Aorta (tissue), 5 donors: ENCODE data around the gene SEC14L6. TPM values are rescaled to one million over a fixed set of nuclear protein-coding genes. Genes with fewer than 3 reads are reported as not detected.
"Not testable (repeated sequence)": the region's sequence is repeated elsewhere in the genome, so short reads cannot be mapped to it uniquely, and the experiment has no call there.

ENCODE experiments used
- ATAC-seq: fragments of 200-7000 bp; cut with Tn5 transposase; one replicate; pipeline ENCODE4 v1.9.1; 2022; ENCODE audit warnings: moderate library complexity; ENCODE audit not compliant: low FRiP score
- DNase-seq, 2 donors: peaks; one replicate each; pipeline ENCODE4 v3.0.0-alpha.2; 2020
- H3K27ac ChIP-seq, 2 donors: one replicate each; pipeline ENCODE4 v1.5.1; 2013; ENCODE audit warnings: low read length in 2 of 2, mild to moderate bottlenecking in 2 of 2, moderate library complexity in 2 of 2, control low read depth in 1 of 2, inconsistent platforms in 1 of 2, low read depth in 1 of 2
- H3K27me3 ChIP-seq, 2 donors: one replicate each; pipeline ENCODE4 v1.6.1; 2013; ENCODE audit warnings: control low read depth in 1 of 2, low read length in 1 of 2, mild to moderate bottlenecking in 1 of 2, moderate library complexity in 1 of 2; ENCODE audit not compliant: insufficient read depth in 2 of 2, control insufficient read depth in 1 of 2
- H3K36me3 ChIP-seq, 2 donors: one replicate each; pipeline ENCODE4 v1.6.1; 2013; ENCODE audit warnings: control low read depth in 1 of 2, low read length in 1 of 2, mild to moderate bottlenecking in 1 of 2; ENCODE audit not compliant: insufficient read depth in 2 of 2, control insufficient read depth in 1 of 2
- H3K4me1 ChIP-seq, 2 donors: one replicate each; pipeline ENCODE4 v1.6.1; 2013; ENCODE audit warnings: low read length in 2 of 2, control low read depth in 1 of 2, mild to moderate bottlenecking in 1 of 2, moderate library complexity in 1 of 2; ENCODE audit not compliant: insufficient read depth in 2 of 2, control insufficient read depth in 1 of 2
- H3K4me3 ChIP-seq, 2 donors: one replicate each; pipeline ENCODE4 v1.5.1; 2013; ENCODE audit warnings: low read length in 2 of 2, control low read depth in 1 of 2, mild to moderate bottlenecking in 1 of 2
- H3K9me3 ChIP-seq: one replicate; pipeline ENCODE4 v1.6.1; 2013; ENCODE audit warnings: mild to moderate bottlenecking, low read length; ENCODE audit not compliant: control insufficient read depth
- WGBS, 2 donors: extraction: QIAGEN DNeasy Blood & Tissue Kit; methylation state at CpG; one replicate each; pipeline ENCODE4 v1.1.7; 2013; 5-methylcytosine and 5-hydroxymethylcytosine counted together
- intact Hi-C, 2 donors: fragments of 100-400 bp; cut with DNase I; formaldehyde crosslinking; loops; one replicate each; pipeline versions ENCODE4 v1.14.2 to v1.15.0; 2022
- polyA plus RNA-seq, 2 donors: library from polyadenylated mRNA; stranded (reverse); fragments of 200-250 nt; gene quantifications; one replicate each; pipeline ENCODE4 v1.2.3, GENCODE V29; 2013
- total RNA-seq, 2 donors: library from RNA; stranded (reverse); fragmentation: NEBNext Ultra II Directional; extraction: Animal tissue kit (Norgen Biotek cat#: 25700); gene quantifications; one replicate each; pipeline ENCODE4 v1.2.1, GENCODE V29; 2021
- donor health status: healthy with polysubstance abuse.
- donor health status: Bipolar disorder and iron deficiency.
- donor health status: DM: no; HTN: no; CAD: no.
- donor health status: DM: no; HTN: no; CAD: no.
- donor health status: DM: yes; HTN: yes; CAD: no.

Gene SEC14L6
- total and polyA plus RNA-seq, 4 donors = 0.13 to 2.2 (median 1.2) TPM

DNA sequence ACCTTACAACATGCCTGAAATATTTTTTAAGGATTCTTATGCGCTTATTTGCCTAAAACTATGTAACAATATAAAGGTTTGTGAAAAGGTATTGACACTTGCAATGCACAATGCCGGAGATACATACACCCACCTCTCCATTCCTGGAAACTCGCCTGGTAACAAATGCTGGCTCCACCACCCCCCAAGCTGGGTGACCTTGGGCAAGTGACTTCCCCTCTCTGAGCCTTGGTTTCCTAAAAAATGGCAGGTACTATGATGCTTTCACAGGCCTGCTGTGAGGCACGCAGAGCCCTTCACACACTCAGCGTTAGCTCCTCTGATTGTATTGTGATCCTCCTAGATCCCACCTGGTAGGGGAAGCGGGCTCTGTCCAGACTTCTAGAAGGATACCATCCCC is 25.7 kb upstream of the SEC14L6 start:
- H3K4me3 ChIP-seq = no peak overlapping the region
- no peaks in the 10 kb centered on the region for H3K9me3 ChIP-seq
- DNase-seq (no peak), ATAC-seq (no peak)
- H3K27me3 ChIP-seq = no peaks in the 10 kb centered on the region
- no peak overlapping the region for H3K27ac ChIP-seq
- WGBS, 2 donors = 78 to 84% methylated on average over 6 of the region's 6 CpGs
- intact Hi-C loops = no loop called here
- H3K4me1 ChIP-seq = peaks cover 0 to 3% of the 10 kb centered on the region in 2 donors
- H3K36me3 ChIP-seq = no peaks in the 10 kb centered on the region

DNA sequence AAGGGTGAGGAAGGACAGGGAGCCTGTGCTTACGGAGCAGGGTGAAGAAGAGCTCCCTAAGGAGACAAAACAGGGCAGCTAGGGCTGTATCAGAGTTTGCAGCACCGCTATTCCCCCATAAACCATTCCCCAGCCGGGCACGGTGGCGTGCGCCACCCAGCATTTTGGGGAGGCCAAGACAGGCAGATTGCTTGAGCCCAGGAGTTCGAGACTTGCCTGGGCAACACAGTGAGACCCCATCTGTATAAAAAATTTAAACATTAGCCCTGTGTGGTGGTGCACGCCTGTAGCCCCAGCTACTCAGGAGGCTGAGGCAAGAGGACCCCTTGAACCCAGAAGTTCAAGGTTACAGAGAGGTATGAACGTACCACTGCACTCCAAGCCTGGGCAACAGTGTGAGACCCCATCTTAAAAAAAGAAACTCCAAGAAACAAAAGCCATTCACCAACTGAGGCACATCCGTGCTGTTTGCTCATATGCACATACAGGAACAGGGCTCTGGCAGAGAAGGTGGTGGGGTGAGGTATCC is 23.2 kb upstream of the SEC14L6 start:
- Histone ChIP-seq H3K36me3 (no peaks in the 10 kb centered on the region), H3K27me3 (no peaks in the 10 kb centered on the region), H3K9me3 (no peaks in the 10 kb centered on the region), H3K27ac (no peak overlapping the region), H3K4me3 (no peak overlapping the region), H3K4me1 (no peaks in the 10 kb centered on the region)
- intact Hi-C loops = no loop called here
- 91 to 95% methylated on average over 10 of the region's 10 CpGs for WGBS, 2 donors
- ATAC-seq (no peak), DNase-seq (no peak)

- 70 to 72% methylated on average over 10 of the region's 10 CpGs for WGBS, 2 donors
- no peak for ATAC-seq
- Histone ChIP-seq H3K4me1 (no peaks in the 10 kb centered on the region), H3K9me3 (no peaks in the 10 kb centered on the region), H3K27ac (no peak overlapping the region), H3K4me3 (no peak overlapping the region), H3K27me3 (no peaks in the 10 kb centered on the region), H3K36me3 (no peaks in the 10 kb centered on the region)
- no peak for DNase-seq
- intact Hi-C loops = no loop called here
Measured at GRCh38 chr22:30568137-30568805, 21.7 kb upstream of the SEC14L6 start.

- intact Hi-C loops, H3K4me1 ChIP-seq, H3K4me3 ChIP-seq, H3K36me3 ChIP-seq, DNase-seq, H3K27ac ChIP-seq, ATAC-seq, H3K27me3 ChIP-seq, H3K9me3 ChIP-seq: not testable (repeated sequence)
- 90 to 92% methylated on average over 6 of the region's 6 CpGs for WGBS, 2 donors
Measured at GRCh38 chr22:30567277-30567676, 20.7 kb upstream of the SEC14L6 start.

GRCh38 chr22:30566125-30566524 is 19.6 kb upstream of the SEC14L6 start:
- 71 to 73% methylated on average over 7 of the region's 7 CpGs for WGBS, 2 donors
- ATAC-seq (no peak), DNase-seq (no peak)
- Histone ChIP-seq H3K4me3 (no peak overlapping the region), H3K27me3 (no peaks in the 10 kb centered on the region), H3K27ac (no peak overlapping the region), H3K36me3 (no peaks in the 10 kb centered on the region), H3K4me1 (no peaks in the 10 kb centered on the region), H3K9me3 (no peaks in the 10 kb centered on the region)
- intact Hi-C loops = no loop called here

DNA sequence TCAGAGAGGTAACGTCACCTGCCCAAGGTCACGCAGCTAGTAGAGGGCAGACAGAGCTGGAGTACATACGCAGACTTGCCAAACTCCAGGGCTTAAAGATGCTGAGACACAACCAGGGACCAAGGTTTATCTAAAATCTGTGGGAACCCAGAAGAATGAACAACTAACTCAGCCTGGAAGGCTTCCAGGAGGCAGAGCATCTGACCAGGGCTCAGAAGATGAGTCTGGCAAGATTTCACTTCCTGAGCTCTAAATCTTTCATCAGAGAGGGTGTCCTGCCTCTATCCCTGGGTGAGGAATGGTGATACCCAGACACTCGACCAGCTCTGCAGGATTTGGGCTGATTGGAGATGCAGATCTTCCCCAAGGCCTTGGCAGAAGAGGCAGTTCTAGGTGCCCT is 18.8 kb upstream of the SEC14L6 start:
- no peaks in the 10 kb centered on the region for H3K36me3 ChIP-seq
- H3K4me3 ChIP-seq = no peak overlapping the region
- intact Hi-C loops = no loop called here
- 81 to 82% methylated on average over 4 of the region's 4 CpGs for WGBS, 2 donors
- no peaks in the 10 kb centered on the region for H3K27me3 ChIP-seq
- H3K27ac ChIP-seq = no peak overlapping the region
- ATAC-seq = no peak
- H3K4me1 ChIP-seq = no peaks in the 10 kb centered on the region
- no peaks in the 10 kb centered on the region for H3K9me3 ChIP-seq
- no peak for DNase-seq

DNA sequence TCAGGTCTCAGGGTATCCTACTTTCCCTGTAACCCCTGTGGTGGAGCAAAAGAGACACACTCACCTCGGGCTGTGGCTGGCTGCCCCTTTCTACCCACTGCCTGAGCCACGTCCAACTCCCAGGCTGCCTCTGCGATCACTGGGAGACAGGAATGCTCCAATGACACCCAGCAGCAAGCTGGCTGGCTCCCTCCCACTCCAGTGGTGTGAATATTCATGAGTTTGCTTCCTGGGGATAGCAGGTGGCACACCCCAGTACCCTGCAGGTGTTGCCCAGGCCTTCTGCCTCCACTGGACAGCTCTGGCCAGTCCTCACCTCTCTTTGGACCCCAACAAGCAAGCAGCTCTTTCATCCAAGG is 18.2 kb upstream of the SEC14L6 start:
- no peak for ATAC-seq
- Histone ChIP-seq H3K4me1 (no peaks in the 10 kb centered on the region), H3K4me3 (no peak overlapping the region), H3K27me3 (no peaks in the 10 kb centered on the region), H3K27ac (no peak overlapping the region), H3K36me3 (no peaks in the 10 kb centered on the region), H3K9me3 (no peaks in the 10 kb centered on the region)
- intact Hi-C loops = no loop called here
- no peak for DNase-seq
- WGBS, 2 donors = 36 to 43% methylated on average over 3 of the region's 3 CpGs

DNA sequence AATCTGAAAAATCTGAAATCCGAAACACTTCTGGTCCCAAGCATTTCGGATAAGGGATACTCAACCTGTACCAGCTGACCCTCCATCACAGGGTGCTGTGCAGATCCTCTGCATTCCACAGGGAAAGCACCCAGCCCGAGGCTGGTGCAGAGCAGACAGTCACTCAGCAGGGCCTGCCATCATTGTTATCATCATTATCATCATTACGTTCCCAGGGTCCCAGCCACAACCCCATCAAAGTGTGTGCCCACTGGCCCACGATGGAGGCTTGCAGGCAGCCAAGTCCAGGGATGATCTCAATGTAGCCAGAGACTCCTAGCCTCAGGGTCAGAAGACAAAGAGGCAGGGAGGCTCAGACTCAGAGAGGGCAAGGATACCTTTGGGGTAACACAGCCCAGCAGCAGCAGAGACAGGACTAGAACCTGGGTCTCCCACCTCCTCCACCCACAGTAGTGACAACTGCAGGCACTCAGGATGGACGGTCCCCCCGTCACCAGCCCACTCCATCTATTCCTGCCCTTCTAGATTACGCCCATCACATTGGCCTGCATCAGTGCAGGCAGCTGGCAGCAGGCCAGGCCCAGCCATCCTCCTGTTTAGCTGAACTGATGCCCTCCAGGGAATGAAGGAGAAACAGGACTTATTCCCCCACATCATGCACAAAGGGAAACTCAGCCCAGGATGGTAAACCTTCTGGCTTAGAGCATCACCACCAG is 17.7 kb upstream of the SEC14L6 start:
- ATAC-seq = no peak
- no peaks in the 10 kb centered on the region for H3K27me3 ChIP-seq
- H3K4me1 ChIP-seq = no peaks in the 10 kb centered on the region
- no peak for DNase-seq
- no peaks in the 10 kb centered on the region for H3K36me3 ChIP-seq
- no peak overlapping the region for H3K27ac ChIP-seq
- H3K9me3 ChIP-seq = no peaks in the 10 kb centered on the region
- no peak overlapping the region for H3K4me3 ChIP-seq
- WGBS, 2 donors = 66 to 75% methylated on average over 8 of the region's 8 CpGs
- intact Hi-C loops = no loop called here

DNA sequence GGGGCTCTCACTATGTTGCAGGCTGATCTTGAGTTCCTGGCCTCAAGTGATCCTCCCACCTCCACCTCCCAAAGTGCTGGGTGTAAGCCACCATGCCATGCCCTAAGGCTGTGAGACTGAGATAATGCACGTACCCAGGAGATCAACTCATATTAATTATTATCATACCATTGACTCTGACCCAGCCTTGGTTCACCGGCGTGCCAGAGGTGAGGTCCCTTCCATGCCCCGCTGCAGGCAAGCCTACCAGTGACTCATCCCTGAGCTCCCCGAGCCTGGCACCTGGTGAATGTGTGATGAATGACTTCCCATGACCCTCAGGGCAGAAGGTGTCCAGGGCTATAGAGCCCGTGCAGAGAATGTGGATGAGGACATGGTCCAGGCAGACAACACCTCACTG is 15.8 kb upstream of the SEC14L6 start:
- intact Hi-C loops = no loop called here
- ATAC-seq (no peak), DNase-seq (no peak)
- Histone ChIP-seq H3K36me3 (no peaks in the 10 kb centered on the region), H3K27me3 (no peaks in the 10 kb centered on the region), H3K4me1 (no peaks in the 10 kb centered on the region), H3K27ac (no peak overlapping the region), H3K9me3 (no peaks in the 10 kb centered on the region), H3K4me3 (no peak overlapping the region)
- WGBS, 2 donors = 83 to 84% methylated on average over 6 of the region's 6 CpGs
